Activated naive CD4-positive, alpha-beta T cell treated with Interleukin-2 at 50 U/mL for 16 hours (primary cell): ENCODE data around the gene CXXC5.

ENCODE experiments used
- DNase-seq: peaks from one replicate; pipeline ENCODE4 v3.0.0-alpha.2; 2020

Gene CXXC5

DNA sequence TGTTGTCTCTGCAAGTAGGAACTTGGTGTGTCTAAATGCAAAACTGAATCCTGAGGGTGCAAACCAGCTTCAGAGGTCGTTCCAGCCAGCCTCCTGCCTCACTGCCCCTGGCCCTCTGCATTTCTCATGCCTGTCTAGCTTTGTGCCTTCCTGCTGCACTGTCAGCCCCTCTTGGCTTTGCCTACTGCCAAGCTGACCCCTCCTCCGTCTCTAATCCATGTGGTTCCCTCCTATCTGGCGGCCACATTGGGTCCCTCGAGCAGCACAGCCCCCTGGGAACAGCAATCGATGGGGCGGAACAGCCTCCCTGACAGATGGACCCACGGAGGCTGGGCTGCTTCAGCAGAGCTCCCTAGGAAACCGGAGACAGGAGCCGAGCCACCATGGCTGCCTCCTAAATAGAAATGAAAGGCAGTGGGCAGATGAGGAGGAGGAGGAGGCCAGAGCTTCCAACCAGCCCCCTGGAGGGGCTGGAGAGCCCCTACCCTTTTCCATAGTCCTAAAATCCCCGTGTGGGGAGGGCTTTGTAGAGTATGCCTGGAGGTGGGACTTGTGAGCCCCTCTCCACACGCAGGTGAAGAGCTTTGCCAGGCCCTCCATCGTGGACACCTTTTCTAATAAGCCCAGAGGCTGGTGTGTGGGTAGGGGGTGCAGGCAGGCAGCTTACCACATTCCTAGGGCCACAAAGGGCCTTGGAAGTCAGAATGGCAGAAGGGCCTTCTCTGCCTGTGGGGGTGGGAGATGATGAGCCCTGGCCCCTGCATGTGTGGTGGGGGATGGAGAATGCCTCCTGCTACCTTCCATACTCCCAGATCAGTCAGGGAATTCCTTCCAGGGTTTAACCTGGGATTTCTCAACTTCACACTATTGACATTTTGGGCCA, 9.2 kb upstream of the CXXC5 start:
- no peak for DNase-seq

DNA sequence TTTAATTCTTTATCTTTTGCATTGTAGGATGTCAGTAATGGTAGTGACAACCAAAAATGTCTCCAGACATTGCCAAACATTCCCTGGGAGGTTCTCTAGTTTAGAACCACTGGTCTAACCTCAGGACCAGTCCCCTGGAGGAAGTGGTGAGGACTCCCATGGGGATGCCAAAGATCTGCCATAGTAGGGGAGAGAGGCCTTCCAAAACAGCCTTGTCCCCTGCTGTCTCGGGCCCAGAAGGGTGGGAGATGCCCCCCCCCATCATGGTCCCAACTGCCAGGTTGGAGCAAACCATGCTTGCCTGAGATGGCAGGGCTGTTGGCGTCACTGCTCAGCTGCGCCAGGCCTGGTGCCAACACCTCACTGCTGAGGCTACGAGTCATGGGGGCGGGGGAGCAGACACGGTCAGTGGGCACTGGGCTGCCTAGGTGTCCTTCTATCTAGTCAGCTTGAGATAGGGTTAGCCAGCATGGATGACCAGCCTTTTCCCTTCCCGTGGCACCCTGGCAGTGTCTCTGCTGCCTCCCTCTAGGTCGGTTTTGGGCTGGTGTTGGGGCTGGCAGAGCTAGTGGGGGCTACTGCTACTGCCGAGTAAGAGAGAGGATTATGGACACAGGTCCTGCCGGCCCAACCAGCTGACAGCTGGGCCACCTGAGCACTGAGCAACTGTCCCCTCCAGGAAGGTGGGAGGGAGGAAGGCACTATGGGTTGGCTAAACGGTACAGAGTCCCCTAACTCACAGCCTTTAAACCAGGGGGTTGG, 8.3 kb upstream of the CXXC5 start:
- no peak for DNase-seq

GRCh38 chr5:139640421-139641115, 7.6 kb upstream of the CXXC5 start:
- no peak for DNase-seq

GRCh38 chr5:139641116-139642080, 6.8 kb upstream of the CXXC5 start:
- DNase-seq = no peak

GRCh38 chr5:139642213-139642612, 5.9 kb upstream of the CXXC5 start:
- no peak for DNase-seq

DNA sequence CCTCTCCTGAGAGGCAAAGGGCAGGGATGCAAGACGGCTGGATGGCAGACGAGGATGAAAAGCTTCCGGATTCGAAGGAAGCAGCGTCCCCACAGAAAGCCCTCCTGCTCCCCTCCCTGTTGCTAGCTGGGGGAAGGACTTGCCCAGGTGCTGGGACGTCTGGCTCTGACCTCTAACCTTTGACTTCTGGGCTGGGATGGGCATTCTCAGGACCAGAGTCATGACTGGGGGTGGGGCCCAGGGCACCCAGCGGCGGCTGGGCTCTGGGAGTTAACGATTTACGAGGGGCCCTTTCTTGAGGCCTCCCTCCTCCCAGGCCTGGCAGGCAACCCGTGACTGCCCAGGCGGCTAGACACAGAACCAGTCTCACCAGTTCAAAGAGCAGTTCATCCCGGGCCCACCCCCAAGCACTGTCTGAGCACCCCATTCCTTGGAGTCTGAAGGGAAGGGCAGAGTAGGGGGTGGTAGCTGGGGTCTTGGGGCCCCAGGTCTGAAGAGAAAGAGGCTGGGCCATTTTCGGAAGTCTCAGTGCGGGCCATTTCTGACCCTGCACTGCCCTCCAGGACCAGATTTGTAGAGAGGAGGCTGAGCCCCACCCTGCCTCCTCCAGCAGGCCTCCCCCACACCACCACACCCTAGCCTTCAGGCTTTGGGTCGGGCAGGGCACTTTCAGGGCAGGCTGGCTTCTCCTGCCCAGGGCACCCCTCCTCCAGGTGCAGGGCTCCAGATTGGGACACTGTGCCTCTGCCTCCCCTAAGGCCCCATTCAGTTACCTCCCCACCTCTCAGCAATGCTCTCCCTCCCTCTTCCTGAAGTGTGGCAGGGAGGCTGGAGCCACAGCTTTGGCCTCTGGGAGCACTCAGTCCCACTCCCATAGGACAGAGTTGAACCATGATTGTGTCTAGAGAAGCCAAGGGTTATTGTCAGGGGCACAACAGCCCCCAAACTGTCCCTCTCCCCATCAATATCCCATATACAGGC, 5.0 kb upstream of the CXXC5 start:
- DNase-seq = no peak

GRCh38 chr5:139644001-139644456, 4.1 kb upstream of the CXXC5 start:
- no peak for DNase-seq

- no peak for DNase-seq
Observed at GRCh38 chr5:139644646-139645429, 3.3 kb upstream of the CXXC5 start.

DNA sequence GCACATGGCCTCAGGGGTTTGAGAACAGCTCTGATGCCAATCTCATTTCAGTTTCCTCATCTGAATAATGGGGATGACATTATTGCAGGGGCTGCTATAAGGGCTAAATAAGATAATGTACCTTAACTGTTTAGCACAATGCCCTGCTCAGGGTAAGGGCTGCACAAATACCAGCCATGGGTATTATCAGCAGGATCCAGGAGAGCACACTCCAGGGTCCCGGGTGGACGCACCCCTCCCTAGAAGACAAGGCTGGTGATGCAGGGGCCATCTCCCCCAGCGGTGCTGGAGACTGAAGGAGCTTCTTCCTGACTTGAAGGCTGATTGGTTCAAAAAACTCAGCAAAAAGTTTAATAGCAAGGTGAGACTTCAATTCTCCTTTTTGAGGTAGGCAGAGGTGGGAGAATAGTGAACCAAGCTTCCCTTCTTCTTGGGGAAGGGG, 2.7 kb upstream of the CXXC5 start:
- DNase-seq = no peak

- DNase-seq = no peak
Observed at GRCh38 chr5:139646111-139646510, 2.0 kb upstream of the CXXC5 start.

DNA sequence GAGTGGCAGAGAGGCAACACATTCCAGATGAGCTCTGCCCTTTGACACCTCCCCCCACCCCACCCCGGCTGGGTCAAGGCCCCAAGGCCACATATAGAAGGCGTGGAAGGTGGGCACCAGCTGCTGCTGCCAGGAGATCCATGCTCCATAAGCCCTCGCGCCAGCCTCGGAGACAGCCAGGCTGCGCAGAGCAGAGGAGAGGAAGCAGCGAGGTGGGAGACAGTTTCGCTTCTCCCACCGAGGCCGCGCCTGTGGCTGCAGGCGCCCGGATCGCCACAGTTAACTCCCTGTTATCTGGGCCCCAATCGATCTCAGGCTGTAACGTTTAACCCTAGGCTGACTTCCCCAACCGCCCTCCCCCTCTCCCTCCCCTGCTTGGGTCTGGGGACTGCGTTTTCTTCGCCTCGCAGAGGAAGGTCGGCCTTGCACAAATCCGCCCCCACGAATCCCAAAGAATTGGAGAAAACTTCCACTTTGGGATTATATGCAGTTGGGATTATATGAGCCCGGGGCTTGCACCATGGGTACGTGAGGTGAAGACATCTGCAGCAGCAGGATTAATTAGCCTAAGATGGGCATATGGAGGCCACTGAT, 1.1 kb upstream of the CXXC5 start:
- DNase-seq = no peak

GRCh38 chr5:139647506-139648204, 494 bp upstream of the CXXC5 start:
- no peak for DNase-seq

GRCh38 chr5:139649082-139649991, 1.2 kb downstream of the CXXC5 start:
- DNase-seq = no peak

GRCh38 chr5:139650031-139650688, 2.0 kb downstream of the CXXC5 start:
- DNase-seq = no peak

GRCh38 chr5:139650689-139651042, 2.5 kb downstream of the CXXC5 start:
- no peak for DNase-seq

GRCh38 chr5:139651043-139651834, 3.1 kb downstream of the CXXC5 start:
- no peak for DNase-seq
